ENCODE measurements around the gene AK8. TPM values are rescaled to one million over a fixed set of nuclear protein-coding genes. Genes with fewer than 3 reads are reported as not detected.
A peak's percentile ranks its signal among the peaks of the same experiment; 100 is the strongest.
"Not testable (repeated sequence)": the region's sequence is repeated elsewhere in the genome, so short reads cannot be mapped to it uniquely, and the experiment has no call there.

The AK8 gene
- total RNA-seq, 6 donors from 2014 or later = 0.44 to 8.4 (median 3.6) TPM

- no peak overlapping the region for H3K4me3 ChIP-seq
- H3K4me1 ChIP-seq = no peaks in the 10 kb centered on the region
- no peak for DNase-seq
- no peak for TF ChIP-seq POLR2A (IDR thresholded peaks at IDR 0.05)
- TF ChIP-seq EP300 (IDR thresholded peaks at IDR 0.05) = no peak
- TF ChIP-seq CTCF (IDR thresholded peaks at IDR 0.05) = no peak
- no peak for TF ChIP-seq POLR2AphosphoS5 (IDR thresholded peaks at IDR 0.05)
- no peak overlapping the region for H3K27ac ChIP-seq
- no peaks in the 10 kb centered on the region for H3K27me3 ChIP-seq
- H3K36me3 ChIP-seq = no peaks in the 10 kb centered on the region
- no peaks in the 10 kb centered on the region for H3K9me3 ChIP-seq
- WGBS, 2 donors = 89% methylated on average over 4 of the region's 4 CpGs; no CpG with 5 or more reads in 1 of the 2 donors
- no peak for ATAC-seq (ENCODE audit: low FRiP score in 2 of 2)
Measured at GRCh38 chr9:132723809-132724208, 154.3 kb downstream of the AK8 start.

GRCh38 chr9:132722564-132723065 lies 155.5 kb downstream of the AK8 start:
- 88 to 97% methylated on average over 5 to 16 of the region's 16 CpGs for WGBS, 2 donors
- TF ChIP-seq POLR2A (IDR thresholded peaks at IDR 0.05) (no peak), EP300 (IDR thresholded peaks at IDR 0.05) (no peak), CTCF (IDR thresholded peaks at IDR 0.05) (no peak), POLR2AphosphoS5 (IDR thresholded peaks at IDR 0.05) (no peak)
- DNase-seq = peak in 1 of 2 donors; percentile 56
- no peak for ATAC-seq (ENCODE audit: low FRiP score in 2 of 2)
- H3K4me1 ChIP-seq = no peaks in the 10 kb centered on the region
- no peaks in the 10 kb centered on the region for H3K9me3 ChIP-seq
- no peak overlapping the region for H3K4me3 ChIP-seq
- H3K27ac ChIP-seq = no peak overlapping the region
- no peaks in the 10 kb centered on the region for H3K36me3 ChIP-seq
- no peaks in the 10 kb centered on the region for H3K27me3 ChIP-seq

- no peak overlapping the region for H3K27ac ChIP-seq
- TF ChIP-seq POLR2AphosphoS5 (IDR thresholded peaks at IDR 0.05) = no peak
- TF ChIP-seq CTCF (IDR thresholded peaks at IDR 0.05) = no peak
- TF ChIP-seq POLR2A (IDR thresholded peaks at IDR 0.05) = no peak
- TF ChIP-seq EP300 (IDR thresholded peaks at IDR 0.05) = no peak
- 79 to 91% methylated on average over 8 to 12 of the region's 12 CpGs for WGBS, 2 donors
- no peaks in the 10 kb centered on the region for H3K4me1 ChIP-seq
- DNase-seq = peak in 1 of 2 donors; percentile 60
- ATAC-seq (ENCODE audit: low FRiP score in 2 of 2) = peak in 1 of 2 donors; percentile 19
- no peak overlapping the region for H3K4me3 ChIP-seq
- H3K9me3 ChIP-seq = no peaks in the 10 kb centered on the region
- H3K27me3 ChIP-seq = no peaks in the 10 kb centered on the region
- no peaks in the 10 kb centered on the region for H3K36me3 ChIP-seq
Measured at GRCh38 chr9:132721661-132722060, 156.4 kb downstream of the AK8 start.

GRCh38 chr9:132718381-132718928 lies 159.6 kb downstream of the AK8 start:
- H3K36me3 ChIP-seq; H3K27me3 ChIP-seq; ATAC-seq (ENCODE audit: low FRiP score in 2 of 2); H3K4me1 ChIP-seq; H3K9me3 ChIP-seq; H3K27ac ChIP-seq; DNase-seq; H3K4me3 ChIP-seq: not testable (repeated sequence)
- 73 to 75% methylated on average over 8 of the region's 8 CpGs for WGBS, 2 donors

GRCh38 chr9:132717326-132717945 lies 160.6 kb downstream of the AK8 start:
- Histone ChIP-seq H3K36me3 (no peaks in the 10 kb centered on the region), H3K27me3 (no peaks in the 10 kb centered on the region), H3K9me3 (no peaks in the 10 kb centered on the region), H3K4me3 (no peak overlapping the region), H3K27ac (no peak overlapping the region), H3K4me1 (no peaks in the 10 kb centered on the region)
- no peak for DNase-seq
- ATAC-seq (ENCODE audit: low FRiP score in 2 of 2) = peak in 1 of 2 donors; percentile 49
- TF ChIP-seq EP300 (IDR thresholded peaks at IDR 0.05) = peak in 1 of 4 donors; percentile 57
- TF ChIP-seq POLR2AphosphoS5 (IDR thresholded peaks at IDR 0.05) = no peak
- WGBS, 2 donors = 61 to 66% methylated on average over 11 to 13 of the region's 13 CpGs

GRCh38 chr9:132716007-132716406 lies 162.1 kb downstream of the AK8 start:
- Histone ChIP-seq H3K27me3 (no peaks in the 10 kb centered on the region), H3K4me1 (no peaks in the 10 kb centered on the region), H3K27ac (no peak overlapping the region), H3K4me3 (no peak overlapping the region), H3K9me3 (no peaks in the 10 kb centered on the region), H3K36me3 (no peaks in the 10 kb centered on the region)
- TF ChIP-seq CTCF (IDR thresholded peaks at IDR 0.05) = no peak
- no peak for TF ChIP-seq POLR2AphosphoS5 (IDR thresholded peaks at IDR 0.05)
- TF ChIP-seq POLR2A (IDR thresholded peaks at IDR 0.05) = no peak
- no peak for TF ChIP-seq EP300 (IDR thresholded peaks at IDR 0.05)
- 85 to 100% methylated on average over 4 of the region's 4 CpGs for WGBS, 2 donors
- DNase-seq (no peak), ATAC-seq (ENCODE audit: low FRiP score in 2 of 2) (no peak)
